ENCODE measurements around the gene MARCHF10.

MARCHF10 gene

GRCh38 chr17:62809656-62810055 is 1.5 kb upstream of the MARCHF10 start:
- TF ChIP-seq CTCF (IDR thresholded peaks at IDR 0.05; ENCODE audit: insufficient read depth, low read length, poor library complexity, severe bottlenecking): no peak
- Histone ChIP-seq H3K4me3 (replicated peaks; ENCODE audit: low read depth, low read length) (no peak overlapping the region), H3K36me3 (ENCODE audit: control insufficient read depth, insufficient read depth, low read length) (no peaks in the 10 kb centered on the region), H3K27me3 (replicated peaks; ENCODE audit: control insufficient read depth, insufficient read depth, low read length) (no peaks in the 10 kb centered on the region)
- DNase-seq (ENCODE audit: extremely low read depth, insufficient read length): no peak

- no peak overlapping the region for H3K4me3 ChIP-seq (replicated peaks; ENCODE audit: low read depth, low read length)
- TF ChIP-seq CTCF (IDR thresholded peaks at IDR 0.05; ENCODE audit: insufficient read depth, low read length, poor library complexity, severe bottlenecking): no peak
- H3K27me3 ChIP-seq (replicated peaks; ENCODE audit: control insufficient read depth, insufficient read depth, low read length): no peaks in the 10 kb centered on the region
- H3K36me3 ChIP-seq (ENCODE audit: control insufficient read depth, insufficient read depth, low read length): no peaks in the 10 kb centered on the region
- no peak for DNase-seq (ENCODE audit: extremely low read depth, insufficient read length)
Observed at GRCh38 chr17:62808576-62808970, 459 bp upstream of the MARCHF10 start.

GRCh38 chr17:62805234-62805633 is 2.9 kb downstream of the MARCHF10 start:
- Histone ChIP-seq H3K36me3 (ENCODE audit: control insufficient read depth, insufficient read depth, low read length) (no peaks in the 10 kb centered on the region), H3K4me3 (replicated peaks; ENCODE audit: low read depth, low read length) (no peak overlapping the region), H3K27me3 (replicated peaks; ENCODE audit: control insufficient read depth, insufficient read depth, low read length) (no peaks in the 10 kb centered on the region; the same call in 1 of the 2 replicates)
- no peak for DNase-seq (ENCODE audit: extremely low read depth, insufficient read length)
- TF ChIP-seq CTCF (IDR thresholded peaks at IDR 0.05; ENCODE audit: insufficient read depth, low read length, poor library complexity, severe bottlenecking): no peak

GRCh38 chr17:62804822-62805221 is 3.3 kb downstream of the MARCHF10 start:
- Histone ChIP-seq H3K4me3 (replicated peaks; ENCODE audit: low read depth, low read length) (no peak overlapping the region), H3K27me3 (replicated peaks; ENCODE audit: control insufficient read depth, insufficient read depth, low read length) (no peaks in the 10 kb centered on the region; the same call in 1 of the 2 replicates), H3K36me3 (ENCODE audit: control insufficient read depth, insufficient read depth, low read length) (no peaks in the 10 kb centered on the region)
- no peak for TF ChIP-seq CTCF (IDR thresholded peaks at IDR 0.05; ENCODE audit: insufficient read depth, low read length, poor library complexity, severe bottlenecking)
- no peak for DNase-seq (ENCODE audit: extremely low read depth, insufficient read length)

GRCh38 chr17:62804025-62804424 is 4.1 kb downstream of the MARCHF10 start:
- no peaks in the 10 kb centered on the region for H3K36me3 ChIP-seq (ENCODE audit: control insufficient read depth, insufficient read depth, low read length)
- H3K4me3 ChIP-seq (replicated peaks; ENCODE audit: low read depth, low read length): no peak overlapping the region
- no peaks in the 10 kb centered on the region; the same call in 1 of the 2 replicates for H3K27me3 ChIP-seq (replicated peaks; ENCODE audit: control insufficient read depth, insufficient read depth, low read length)
- no peak for DNase-seq (ENCODE audit: extremely low read depth, insufficient read length)
- no peak for TF ChIP-seq CTCF (IDR thresholded peaks at IDR 0.05; ENCODE audit: insufficient read depth, low read length, poor library complexity, severe bottlenecking)

- no peak for TF ChIP-seq CTCF (IDR thresholded peaks at IDR 0.05; ENCODE audit: insufficient read depth, low read length, poor library complexity, severe bottlenecking)
- Histone ChIP-seq H3K36me3 (ENCODE audit: control insufficient read depth, insufficient read depth, low read length) (no peaks in the 10 kb centered on the region), H3K4me3 (replicated peaks; ENCODE audit: low read depth, low read length) (no peak overlapping the region), H3K27me3 (replicated peaks; ENCODE audit: control insufficient read depth, insufficient read depth, low read length) (no peaks in the 10 kb centered on the region; the same call in none of the 2 replicates)
- DNase-seq (ENCODE audit: extremely low read depth, insufficient read length): no peak
Observed at GRCh38 chr17:62802561-62803205, 5.4 kb downstream of the MARCHF10 start.
